HG03439 (cell line): Measurements from ENCODE around the gene IP6K3.

Experiments used
- ATAC-seq: cut with Tn5 transposase; IDR thresholded peaks from one replicate; pipeline ENCODE4 v1.9.1; 2021; ENCODE audit warnings: mild to moderate bottlenecking, moderate library complexity; ENCODE audit not compliant: unreplicated experiment

The IP6K3 gene

GRCh38 chr6:33724102-33725023 lies 22.3 kb downstream of the IP6K3 start:
- ATAC-seq = no peak

DNA sequence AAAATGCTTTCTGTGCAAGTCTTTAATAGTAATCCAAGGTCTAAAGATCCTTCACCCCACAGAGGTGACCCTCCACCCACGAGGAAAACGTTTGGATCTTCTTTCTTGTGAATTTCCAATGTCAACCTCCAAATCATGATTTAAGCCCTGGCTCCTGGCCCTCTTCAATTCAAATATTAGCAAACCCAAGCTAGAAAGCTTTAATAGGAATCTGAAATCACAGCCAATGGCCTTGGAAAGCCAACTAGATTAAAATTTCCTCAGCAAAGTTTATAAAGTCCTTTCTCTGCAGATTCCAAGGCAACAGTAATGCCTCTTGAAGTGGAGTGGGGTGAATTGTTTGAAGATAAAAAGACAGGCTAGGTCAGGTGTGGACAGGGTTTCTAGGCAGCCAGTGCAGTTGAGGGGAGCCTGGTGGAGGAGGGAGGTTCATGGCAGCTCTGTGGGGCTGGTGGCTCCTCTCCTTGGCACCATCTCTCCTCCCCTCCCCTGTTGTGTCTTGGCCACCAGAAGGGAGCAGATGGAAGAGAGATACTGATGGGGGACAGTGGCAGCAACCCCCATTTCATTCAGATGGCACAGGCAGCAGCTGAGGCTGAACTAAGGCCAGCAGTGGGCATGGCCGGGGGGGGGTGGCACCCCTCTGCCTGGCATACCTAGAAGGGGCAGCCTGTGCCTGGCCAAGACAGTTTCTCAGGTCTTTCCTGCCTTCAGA lies 23.2 kb downstream of the IP6K3 start:
- ATAC-seq = no peak

DNA sequence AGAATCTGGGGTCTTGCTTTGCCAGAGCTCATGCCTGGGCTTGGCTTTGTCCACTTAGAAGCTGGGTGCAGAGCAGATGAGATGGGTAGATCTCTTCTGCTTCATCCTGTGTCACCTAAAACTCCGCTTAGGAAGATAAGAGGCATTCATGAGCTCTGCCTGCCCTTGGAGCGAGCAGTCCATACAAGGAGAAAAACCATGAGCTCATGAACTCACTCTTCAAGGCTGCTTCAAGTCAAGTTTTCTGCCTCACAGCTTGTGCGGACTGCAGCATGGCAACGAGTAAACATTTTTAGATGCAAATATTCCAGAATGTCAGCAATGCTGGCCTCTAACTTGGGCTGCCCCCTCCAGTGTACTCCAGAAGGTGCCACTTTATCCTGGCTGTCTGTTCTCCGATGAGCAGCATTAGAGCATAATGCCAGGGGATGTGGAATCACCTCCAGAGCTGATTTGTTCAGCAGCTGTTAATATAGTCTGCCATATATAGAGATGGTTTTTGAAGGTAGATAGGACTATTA lies 24.5 kb downstream of the IP6K3 start:
- ATAC-seq = no peak

DNA sequence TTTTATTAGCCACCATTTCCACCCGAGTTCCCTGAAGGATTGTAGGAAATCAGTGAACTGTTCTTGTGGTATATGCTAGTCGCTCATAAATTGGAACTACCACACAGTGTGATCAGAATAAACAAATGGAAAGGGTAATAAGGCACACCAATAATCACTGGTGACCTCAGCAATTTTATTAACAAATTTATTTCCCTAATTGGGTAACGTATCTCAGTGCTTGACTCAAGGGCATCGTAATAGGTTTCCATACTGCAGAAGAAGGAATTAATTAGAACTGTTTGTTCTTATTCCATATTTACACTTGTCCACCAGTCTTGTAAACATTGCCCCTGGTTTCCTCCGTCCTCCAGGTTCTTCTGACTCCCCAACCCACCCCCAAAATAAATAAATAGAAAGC lies 25.2 kb downstream of the IP6K3 start:
- no peak for ATAC-seq

- ATAC-seq = no peak
Measured at GRCh38 chr6:33720998-33721397, 25.7 kb downstream of the IP6K3 start.

GRCh38 chr6:33719326-33719987 lies 27.2 kb downstream of the IP6K3 start:
- no peak for ATAC-seq

DNA sequence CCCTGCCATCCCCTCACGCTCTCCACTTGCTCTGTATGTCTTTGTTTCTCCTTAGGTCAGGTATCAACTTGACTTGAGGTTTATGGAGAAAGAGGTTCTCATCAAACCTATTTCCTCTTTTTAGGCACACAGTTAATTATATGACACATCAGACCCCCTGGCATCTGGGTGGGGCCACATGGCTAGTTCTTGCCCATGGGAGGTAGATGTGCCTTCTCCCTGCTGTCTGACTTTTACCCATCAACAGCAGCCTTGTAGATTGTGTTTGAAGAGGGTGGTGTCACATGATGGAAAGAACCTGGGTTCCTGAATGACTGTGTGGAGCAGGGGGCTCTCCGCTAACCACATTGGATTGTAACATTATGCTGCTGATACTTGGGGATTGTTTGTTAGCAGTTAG lies 28.0 kb downstream of the IP6K3 start:
- ATAC-seq = no peak

DNA sequence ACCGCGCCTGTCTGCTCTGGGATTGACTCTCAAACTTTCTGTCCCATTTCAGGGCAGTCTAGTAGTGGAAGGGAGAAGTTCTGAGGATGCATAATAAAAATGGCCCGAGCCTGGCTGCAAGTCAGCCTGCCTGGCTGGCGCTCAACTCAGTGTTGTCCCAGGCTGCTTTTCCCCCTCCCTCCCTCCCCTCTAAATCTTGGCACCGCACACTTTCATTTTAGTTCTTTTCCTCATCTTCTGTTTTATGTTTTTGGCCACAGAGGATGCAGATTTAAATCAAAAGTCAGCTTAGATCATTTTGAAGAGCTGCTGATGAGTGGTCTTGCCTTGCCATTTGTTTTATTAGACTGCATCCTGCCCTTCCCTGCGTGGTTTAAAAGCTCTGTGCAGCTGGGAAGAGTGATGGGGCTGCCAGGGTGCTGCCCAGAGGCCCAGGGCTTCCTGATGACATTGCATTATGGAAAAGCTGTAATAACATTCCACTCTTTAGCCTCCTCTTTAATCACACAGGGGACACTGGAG lies 28.7 kb downstream of the IP6K3 start:
- ATAC-seq = no peak

- ATAC-seq = no peak
Measured at GRCh38 chr6:33716890-33717632, 29.6 kb downstream of the IP6K3 start.

DNA sequence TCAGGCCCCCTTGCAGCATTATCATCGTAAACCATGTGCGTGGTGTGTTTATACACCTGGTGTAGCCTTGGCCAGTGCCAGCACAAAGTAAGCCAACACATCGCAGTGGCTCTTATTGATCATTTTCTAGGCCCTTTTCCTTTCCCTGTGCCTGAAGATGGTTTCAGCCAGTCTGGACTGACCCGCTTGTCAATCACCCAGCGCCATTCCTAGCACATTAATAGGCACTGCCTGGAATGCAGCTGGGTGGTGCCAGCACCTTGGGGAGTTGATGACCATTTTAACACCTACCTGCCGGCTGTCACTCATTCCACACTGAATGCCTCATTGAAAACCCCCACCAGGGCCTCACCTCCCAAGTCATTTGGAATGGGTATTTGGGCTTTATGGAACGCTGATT lies 30.3 kb downstream of the IP6K3 start:
- no peak for ATAC-seq

GRCh38 chr6:33714385-33715040 lies 32.2 kb downstream of the IP6K3 start:
- ATAC-seq = no peak

- ATAC-seq = no peak
Measured at GRCh38 chr6:33713786-33714185, 32.9 kb downstream of the IP6K3 start.

GRCh38 chr6:33712914-33713313 lies 33.8 kb downstream of the IP6K3 start:
- ATAC-seq = no peak

- ATAC-seq = peak; percentile 94
Measured at GRCh38 chr6:33711140-33712129, 35.3 kb downstream of the IP6K3 start, which contains the start of gene UQCC2. UQCC2 (minus strand) TSS chr6:33711700; CDS start chr6:33711686, 14 bp downstream.

GRCh38 chr6:33710296-33711121 lies 36.2 kb downstream of the IP6K3 start:
- no peak for ATAC-seq

DNA sequence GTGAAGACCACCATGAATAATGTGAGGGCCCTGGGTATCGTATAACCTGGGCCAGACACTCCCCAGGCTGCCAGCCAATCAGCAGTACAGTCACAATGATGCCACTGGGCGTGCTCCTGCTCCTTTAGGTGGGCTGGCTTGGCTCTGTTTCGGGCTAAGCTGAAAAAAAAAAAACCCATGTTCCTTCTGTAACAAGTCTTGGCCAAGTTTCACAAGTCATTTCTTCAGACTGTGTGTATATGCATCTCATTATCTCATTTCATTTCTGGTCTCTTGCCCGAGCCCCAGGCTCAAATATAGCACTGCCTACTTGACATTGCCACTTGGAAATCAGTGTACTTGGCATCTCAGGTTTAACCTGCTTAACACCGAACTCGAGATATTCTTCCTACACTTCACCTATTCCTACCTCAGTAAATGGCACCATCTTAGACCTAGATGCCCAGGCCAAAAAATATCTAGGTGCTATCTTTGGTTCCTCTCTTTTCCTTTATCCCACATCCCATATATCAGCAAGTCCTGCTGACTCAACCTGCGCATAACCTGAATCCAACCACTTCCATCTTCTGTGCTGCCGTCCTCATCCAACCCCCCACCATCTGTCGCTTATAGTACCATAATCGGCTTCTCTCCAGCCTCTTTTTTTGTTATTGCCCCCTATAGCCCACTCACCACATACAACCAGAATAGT lies 37.0 kb downstream of the IP6K3 start:
- no peak for ATAC-seq

- ATAC-seq = no peak
Measured at GRCh38 chr6:33708516-33709204, 38.0 kb downstream of the IP6K3 start.
